CD4-positive, alpha-beta T cell treated with Interleukin-4 for 1 hour (primary cell): ENCODE data around the gene ZNF385D.
A peak's percentile ranks its signal among the peaks of the same experiment; 100 is the strongest.
"Not testable (repeated sequence)": the region's sequence is repeated elsewhere in the genome, so short reads cannot be mapped to it uniquely, and the experiment has no call there.

ENCODE experiments used
- DNase-seq, 2 donors: peaks; one replicate each; pipeline ENCODE4 v3.0.0-alpha.2; 2020 to 2022

ZNF385D gene

GRCh38 chr3:21505711-21506460, 245.1 kb downstream of the ZNF385D start:
- no peak for DNase-seq

- no peak for DNase-seq
These were observed 248.4 kb downstream of the ZNF385D start for GRCh38 chr3:21502656-21503055.

- no peak for DNase-seq
These were observed 250.2 kb downstream of the ZNF385D start for GRCh38 chr3:21500834-21501233.

GRCh38 chr3:21490671-21491070, 260.3 kb downstream of the ZNF385D start:
- not testable (repeated sequence) for DNase-seq

- DNase-seq: no peak
These were observed 263.5 kb downstream of the ZNF385D start for GRCh38 chr3:21487520-21487919.

GRCh38 chr3:21486024-21486935, 264.7 kb downstream of the ZNF385D start:
- not testable (repeated sequence) for DNase-seq

- no peak for DNase-seq
These were observed 266.2 kb downstream of the ZNF385D start for GRCh38 chr3:21484828-21485144.

GRCh38 chr3:21484057-21484827, 266.8 kb downstream of the ZNF385D start:
- peak in 1 of 2 donors; percentile 11 for DNase-seq

- DNase-seq: no peak
These were observed 269.0 kb downstream of the ZNF385D start for GRCh38 chr3:21481991-21482390.

GRCh38 chr3:21477541-21478288, 273.3 kb downstream of the ZNF385D start:
- no peak for DNase-seq

GRCh38 chr3:21466476-21466875, 284.5 kb downstream of the ZNF385D start:
- DNase-seq: no peak

GRCh38 chr3:21464746-21465145, 286.3 kb downstream of the ZNF385D start:
- no peak for DNase-seq

GRCh38 chr3:21463319-21463718, 287.7 kb downstream of the ZNF385D start:
- DNase-seq: no peak

- DNase-seq: no peak
These were observed 288.9 kb downstream of the ZNF385D start for GRCh38 chr3:21462141-21462540.

GRCh38 chr3:21457084-21457483, 293.9 kb downstream of the ZNF385D start:
- DNase-seq: no peak

GRCh38 chr3:21449738-21450137, 301.3 kb downstream of the ZNF385D start:
- DNase-seq: no peak

- DNase-seq: no peak
These were observed 303.4 kb downstream of the ZNF385D start for GRCh38 chr3:21447476-21448151.

GRCh38 chr3:21446945-21447475, 304.0 kb downstream of the ZNF385D start:
- DNase-seq: no peak

- no peak for DNase-seq
These were observed 305.0 kb downstream of the ZNF385D start for GRCh38 chr3:21446027-21446426.

- no peak for DNase-seq
These were observed 309.2 kb downstream of the ZNF385D start for GRCh38 chr3:21441821-21442220.

GRCh38 chr3:21436835-21437234, 314.2 kb downstream of the ZNF385D start:
- no peak for DNase-seq

GRCh38 chr3:21435871-21436270, 315.1 kb downstream of the ZNF385D start:
- no peak for DNase-seq
